Astrocyte of the spinal cord (primary cell): ENCODE data around the gene MYO3B.

Source experiments
- DNase-seq: peaks from one replicate; pipeline ENCODE4 v3.0.0; 2011; ENCODE audit warnings: low read depth, low spot score
- H3K4me3 ChIP-seq: 2 replicates; pipeline ENCODE4 v1.5.1; 2011; ENCODE audit warnings: low read depth, mild to moderate bottlenecking, low read length, moderate library complexity
- CTCF ChIP-seq: IDR thresholded peaks from 2 replicates; pipeline ENCODE4 v1.5.1; 2012; ENCODE audit warnings: low read depth, mild to moderate bottlenecking, low read length, inconsistent platforms
- in situ Hi-C: cut with HindIII; loops from 2 replicates; pipeline ENCODE4 v1.10.0; 2017; ENCODE audit warnings: low sequenced_read_pairs

The MYO3B gene

GRCh38 chr2:170221317-170222288 lies 43.7 kb downstream of the MYO3B start:
- no peak for TF ChIP-seq CTCF
- DNase-seq = peak; percentile 59
- H3K4me3 ChIP-seq = no peak overlapping the region
- in situ Hi-C loops = no loop called here

- peak; percentile 49 for DNase-seq
- H3K4me3 ChIP-seq = no peak overlapping the region
- TF ChIP-seq CTCF = no peak
- in situ Hi-C loops = no loop called here
These were observed 44.4 kb downstream of the MYO3B start for GRCh38 chr2:170222298-170222697.

- no peak overlapping the region for H3K4me3 ChIP-seq
- in situ Hi-C loops = no loop called here
- no peak for TF ChIP-seq CTCF
- no peak for DNase-seq
These were observed 44.9 kb downstream of the MYO3B start for GRCh38 chr2:170222842-170223241.

GRCh38 chr2:170224692-170225294 lies 46.8 kb downstream of the MYO3B start:
- in situ Hi-C loops = no loop called here
- no peak for DNase-seq
- no peak overlapping the region for H3K4me3 ChIP-seq
- no peak for TF ChIP-seq CTCF

GRCh38 chr2:170226216-170226615 lies 48.3 kb downstream of the MYO3B start:
- in situ Hi-C loops = no loop called here
- no peak for DNase-seq
- H3K4me3 ChIP-seq = no peak overlapping the region
- TF ChIP-seq CTCF = no peak

- in situ Hi-C loops = no loop called here
- TF ChIP-seq CTCF = no peak
- no peak overlapping the region for H3K4me3 ChIP-seq
- no peak for DNase-seq
These were observed 49.6 kb downstream of the MYO3B start for GRCh38 chr2:170227507-170227947.
